ENCODE measurements around the gene MORN1. TPM values are rescaled to one million over a fixed set of nuclear protein-coding genes. Genes with fewer than 3 reads are reported as not detected.

The MORN1 gene
- total RNA-seq, 1 donor from 2014 or later: 12.1 TPM

DNA sequence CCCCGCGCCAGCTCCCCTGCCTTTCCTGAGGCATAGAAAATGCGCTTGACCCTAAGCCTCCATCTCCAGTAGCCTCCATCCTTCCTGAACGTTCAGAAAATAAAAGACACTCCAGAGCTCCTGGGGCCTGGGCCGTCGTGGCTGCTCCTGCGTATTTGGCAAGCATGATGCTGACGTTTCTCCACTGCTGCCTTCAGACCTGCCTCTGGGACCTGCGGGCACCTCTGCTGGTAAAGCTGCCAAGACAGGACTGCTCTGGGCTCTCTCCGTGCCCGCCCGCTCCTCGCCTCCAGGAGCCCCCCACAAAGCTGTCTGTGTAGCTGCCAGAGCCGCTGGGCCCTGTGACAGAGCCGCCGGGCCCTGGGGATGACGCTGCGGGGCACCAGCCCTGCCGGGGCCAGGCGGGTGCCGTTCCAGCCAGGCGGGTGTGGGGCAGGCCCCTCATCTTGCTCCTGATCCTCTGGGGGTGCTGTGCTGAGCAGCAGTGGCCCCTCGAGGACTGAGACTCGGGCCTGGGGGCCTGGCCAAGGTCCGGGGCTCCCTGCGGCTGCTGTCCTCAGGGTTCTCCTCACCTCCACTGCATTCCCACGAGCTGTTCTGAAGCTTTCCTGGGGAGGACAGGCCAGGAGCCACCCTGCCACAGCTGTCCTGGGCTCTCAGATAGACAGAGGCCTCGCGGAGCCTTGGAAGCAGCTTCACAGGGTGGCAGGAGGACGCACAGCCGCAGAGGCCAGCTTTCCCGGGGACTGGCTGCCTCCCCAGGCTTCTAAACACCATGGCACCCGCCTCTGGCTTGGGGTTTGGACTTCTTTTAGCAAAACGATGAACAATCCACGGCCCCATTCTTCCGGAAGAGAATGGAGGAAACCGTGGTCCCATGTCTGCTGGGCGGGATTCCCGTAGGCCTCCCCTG is 48.1 kb downstream of the MORN1 start:
- Mint-ChIP-seq H3K36me3 (ENCODE audit: low read depth, unreplicated experiment) (no peaks in the 10 kb centered on the region), H3K27ac (ENCODE audit: unreplicated experiment) (no peak overlapping the region), H3K4me1 (ENCODE audit: unreplicated experiment) (no peaks in the 10 kb centered on the region), H3K27me3 (ENCODE audit: unreplicated experiment) (peaks cover 7% of the 10 kb centered on the region), H3K9me3 (ENCODE audit: unreplicated experiment) (no peaks in the 10 kb centered on the region), H3K4me3 (ENCODE audit: unreplicated experiment) (no peak overlapping the region)
- no peak for DNase-seq (ENCODE audit: low spot score)
- TF ChIP-seq, protein P1, sequence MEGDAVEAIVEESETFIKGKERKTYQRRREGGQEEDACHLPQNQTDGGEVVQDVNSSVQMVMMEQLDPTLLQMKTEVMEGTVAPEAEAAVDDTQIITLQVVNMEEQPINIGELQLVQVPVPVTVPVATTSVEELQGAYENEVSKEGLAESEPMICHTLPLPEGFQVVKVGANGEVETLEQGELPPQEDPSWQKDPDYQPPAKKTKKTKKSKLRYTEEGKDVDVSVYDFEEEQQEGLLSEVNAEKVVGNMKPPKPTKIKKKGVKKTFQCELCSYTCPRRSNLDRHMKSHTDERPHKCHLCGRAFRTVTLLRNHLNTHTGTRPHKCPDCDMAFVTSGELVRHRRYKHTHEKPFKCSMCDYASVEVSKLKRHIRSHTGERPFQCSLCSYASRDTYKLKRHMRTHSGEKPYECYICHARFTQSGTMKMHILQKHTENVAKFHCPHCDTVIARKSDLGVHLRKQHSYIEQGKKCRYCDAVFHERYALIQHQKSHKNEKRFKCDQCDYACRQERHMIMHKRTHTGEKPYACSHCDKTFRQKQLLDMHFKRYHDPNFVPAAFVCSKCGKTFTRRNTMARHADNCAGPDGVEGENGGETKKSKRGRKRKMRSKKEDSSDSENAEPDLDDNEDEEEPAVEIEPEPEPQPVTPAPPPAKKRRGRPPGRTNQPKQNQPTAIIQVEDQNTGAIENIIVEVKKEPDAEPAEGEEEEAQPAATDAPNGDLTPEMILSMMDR (IDR thresholded peaks at IDR 0.05; ENCODE audit: unreplicated experiment): no peak

DNA sequence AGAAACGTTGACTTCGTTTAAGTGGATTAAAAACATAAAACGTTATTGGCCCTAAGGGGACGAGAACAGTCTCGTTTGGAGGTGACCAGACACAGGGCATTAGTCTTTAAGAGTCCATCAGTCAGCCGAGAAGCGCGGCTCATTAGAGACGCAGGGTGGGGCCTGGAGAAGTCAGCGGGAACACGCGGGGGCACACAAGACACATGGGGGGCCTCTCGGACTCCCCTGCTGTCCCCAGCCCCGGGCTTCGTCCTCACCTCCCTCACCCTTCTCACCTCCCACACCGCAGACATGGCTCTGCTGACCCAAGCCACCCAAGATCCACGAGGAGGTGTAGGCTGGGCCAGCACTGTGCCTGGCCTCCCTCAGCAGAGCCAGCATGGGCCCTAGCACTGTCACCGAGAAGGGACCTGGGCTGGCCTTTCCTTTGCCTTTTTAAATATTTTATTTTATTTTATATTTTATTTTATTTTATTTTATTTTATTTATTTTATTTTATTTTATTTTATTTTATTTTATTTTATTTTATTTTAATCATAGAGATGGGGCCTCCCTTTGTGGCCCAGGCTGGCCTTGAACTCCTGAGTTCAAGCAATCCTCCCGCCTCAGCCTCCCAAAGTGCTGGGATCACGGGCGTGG is 48.9 kb downstream of the MORN1 start:
- Mint-ChIP-seq H3K4me1 (ENCODE audit: unreplicated experiment) (no peaks in the 10 kb centered on the region), H3K9me3 (ENCODE audit: unreplicated experiment) (no peaks in the 10 kb centered on the region), H3K27ac (ENCODE audit: unreplicated experiment) (no peak overlapping the region), H3K27me3 (ENCODE audit: unreplicated experiment) (peaks cover 9% of the 10 kb centered on the region), H3K4me3 (ENCODE audit: unreplicated experiment) (no peak overlapping the region), H3K36me3 (ENCODE audit: low read depth, unreplicated experiment) (no peaks in the 10 kb centered on the region)
- TF ChIP-seq, protein P1 (IDR thresholded peaks at IDR 0.05; ENCODE audit: unreplicated experiment): no peak
- DNase-seq (ENCODE audit: low spot score): no peak

DNA sequence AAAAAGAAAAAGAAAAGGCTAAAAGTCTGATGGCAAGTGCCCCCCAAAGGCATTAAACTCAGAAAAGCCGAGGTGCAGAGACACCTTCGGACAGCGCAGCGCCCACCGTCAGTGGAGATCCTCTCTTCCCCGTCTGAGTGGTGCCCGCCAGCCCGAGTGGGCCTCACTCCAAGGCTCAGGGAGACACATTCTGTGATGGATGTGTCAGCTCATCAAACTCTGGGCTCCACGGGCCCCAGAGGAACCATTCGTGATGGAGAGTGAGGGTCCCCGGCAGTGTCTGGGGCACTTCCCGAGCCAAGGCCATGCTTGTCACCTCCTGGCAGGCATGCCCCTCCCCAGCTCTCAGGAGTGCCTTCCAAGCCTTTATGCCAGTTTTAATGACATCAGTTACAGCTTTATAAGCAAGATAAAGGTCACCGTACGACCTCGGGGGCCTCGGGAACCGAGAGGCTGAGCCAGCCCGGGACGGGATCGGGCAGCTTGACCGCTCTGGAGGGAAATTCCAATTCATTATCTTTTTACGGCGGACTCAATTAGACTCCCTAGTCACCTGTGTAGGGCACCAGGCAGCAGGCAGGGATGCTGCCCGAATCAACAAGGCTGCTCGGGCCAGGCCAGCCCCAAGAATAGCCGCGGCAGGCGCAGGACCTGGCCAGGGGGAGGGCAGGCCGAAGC is 49.5 kb downstream of the MORN1 start:
- H3K27me3 Mint-ChIP-seq (ENCODE audit: unreplicated experiment): peaks cover 9% of the 10 kb centered on the region
- H3K4me1 Mint-ChIP-seq (ENCODE audit: unreplicated experiment): no peaks in the 10 kb centered on the region
- H3K9me3 Mint-ChIP-seq (ENCODE audit: unreplicated experiment): no peaks in the 10 kb centered on the region
- TF ChIP-seq, protein P1 (IDR thresholded peaks at IDR 0.05; ENCODE audit: unreplicated experiment): no peak
- H3K27ac Mint-ChIP-seq (ENCODE audit: unreplicated experiment): no peak overlapping the region
- DNase-seq (ENCODE audit: low spot score): no peak
- H3K4me3 Mint-ChIP-seq (ENCODE audit: unreplicated experiment): no peak overlapping the region
- H3K36me3 Mint-ChIP-seq (ENCODE audit: low read depth, unreplicated experiment): no peaks in the 10 kb centered on the region

DNA sequence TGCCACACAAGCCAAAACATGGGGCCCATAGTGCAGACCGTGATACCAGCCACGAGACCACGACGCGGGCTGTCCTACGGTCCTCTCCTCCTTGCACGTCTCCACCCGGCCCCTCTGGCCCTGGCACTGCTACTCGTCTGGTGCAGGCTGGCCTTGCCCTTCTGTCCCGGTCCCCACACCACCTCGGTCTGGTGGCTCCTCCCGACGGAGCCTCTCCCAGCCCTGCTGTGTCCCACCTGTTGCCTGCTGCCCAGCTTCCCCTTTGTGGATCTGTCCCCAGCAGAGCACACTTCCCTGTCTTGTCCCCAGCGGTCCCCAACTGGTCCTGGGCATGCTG is 50.5 kb downstream of the MORN1 start:
- peaks cover 9% of the 10 kb centered on the region for H3K27me3 Mint-ChIP-seq (ENCODE audit: unreplicated experiment)
- H3K4me3 Mint-ChIP-seq (ENCODE audit: unreplicated experiment): no peak overlapping the region
- H3K36me3 Mint-ChIP-seq (ENCODE audit: low read depth, unreplicated experiment): no peaks in the 10 kb centered on the region
- H3K4me1 Mint-ChIP-seq (ENCODE audit: unreplicated experiment): no peaks in the 10 kb centered on the region
- peak overlapping the region; percentile 57 for H3K27ac Mint-ChIP-seq (ENCODE audit: unreplicated experiment)
- no peaks in the 10 kb centered on the region for H3K9me3 Mint-ChIP-seq (ENCODE audit: unreplicated experiment)
- no peak for DNase-seq (ENCODE audit: low spot score)
- TF ChIP-seq, protein P1 (IDR thresholded peaks at IDR 0.05; ENCODE audit: unreplicated experiment): no peak

Measured in endothelial cell (in vitro differentiated cells).